ENCODE data around the gene PIK3CD.
A peak's percentile ranks its signal among the peaks of the same experiment; 100 is the strongest.
"Not testable (repeated sequence)": the region's sequence is repeated elsewhere in the genome, so short reads cannot be mapped to it uniquely, and the experiment has no call there.

The PIK3CD gene

GRCh38 chr1:9688599-9688998 lies 37.1 kb downstream of the PIK3CD start:
- DNase-seq (ENCODE audit: low read depth, low spot score) = no peak

- no peak for DNase-seq (ENCODE audit: low read depth, low spot score)
Observed at GRCh38 chr1:9689011-9689706, 37.6 kb downstream of the PIK3CD start.

GRCh38 chr1:9689971-9690381 lies 38.4 kb downstream of the PIK3CD start:
- DNase-seq (ENCODE audit: low read depth, low spot score) = no peak

- DNase-seq (ENCODE audit: low read depth, low spot score) = no peak
Observed at GRCh38 chr1:9690440-9691107, 39.0 kb downstream of the PIK3CD start.

GRCh38 chr1:9691108-9691445 lies 39.5 kb downstream of the PIK3CD start:
- no peak for DNase-seq (ENCODE audit: low read depth, low spot score)

GRCh38 chr1:9691691-9692090 lies 40.2 kb downstream of the PIK3CD start:
- no peak for DNase-seq (ENCODE audit: low read depth, low spot score)

GRCh38 chr1:9696793-9697192 lies 45.3 kb downstream of the PIK3CD start:
- no peak for DNase-seq (ENCODE audit: low read depth, low spot score)

GRCh38 chr1:9699361-9699760 lies 47.8 kb downstream of the PIK3CD start:
- DNase-seq (ENCODE audit: low read depth, low spot score) = no peak

- DNase-seq (ENCODE audit: low read depth, low spot score) = no peak
Observed at GRCh38 chr1:9700340-9700739, 48.8 kb downstream of the PIK3CD start.

GRCh38 chr1:9701665-9702064 lies 50.1 kb downstream of the PIK3CD start:
- no peak for DNase-seq (ENCODE audit: low read depth, low spot score)

- DNase-seq (ENCODE audit: low read depth, low spot score) = no peak
Observed at GRCh38 chr1:9703165-9703509, 51.6 kb downstream of the PIK3CD start.

- no peak for DNase-seq (ENCODE audit: low read depth, low spot score)
Observed at GRCh38 chr1:9703681-9704080, 52.1 kb downstream of the PIK3CD start.

GRCh38 chr1:9705337-9706093 lies 54.0 kb downstream of the PIK3CD start:
- no peak for DNase-seq (ENCODE audit: low read depth, low spot score)

GRCh38 chr1:9706178-9706577 lies 54.6 kb downstream of the PIK3CD start:
- no peak for DNase-seq (ENCODE audit: low read depth, low spot score)

GRCh38 chr1:9710037-9710436 lies 58.5 kb downstream of the PIK3CD start:
- DNase-seq (ENCODE audit: low read depth, low spot score) = no peak

- no peak for DNase-seq (ENCODE audit: low read depth, low spot score)
Observed at GRCh38 chr1:9711466-9712020, 60.0 kb downstream of the PIK3CD start.

- not testable (repeated sequence) for DNase-seq (ENCODE audit: low read depth, low spot score)
Observed at GRCh38 chr1:9712767-9713166, 61.2 kb downstream of the PIK3CD start.

- peak; percentile 75 for DNase-seq (ENCODE audit: low read depth, low spot score)
Observed at GRCh38 chr1:9714257-9714718, 62.8 kb downstream of the PIK3CD start.

GRCh38 chr1:9715536-9716226 lies 64.2 kb downstream of the PIK3CD start:
- no peak for DNase-seq (ENCODE audit: low read depth, low spot score)

GRCh38 chr1:9716404-9717192 lies 65.1 kb downstream of the PIK3CD start:
- no peak for DNase-seq (ENCODE audit: low read depth, low spot score)

Data from iPS DF 19.7 (cell line).